HEK293 (cell line): ENCODE data around the gene TRNAU1AP.

ENCODE experiments used
- BCL6B ChIP-seq: fragments of 450-650 bp; formaldehyde crosslinking; IDR thresholded peaks from 2 replicates; pipeline ENCODE4 v1.5.1; 2017; ENCODE audit warnings: missing biosample characterization, missing genetic modification characterization
- GLIS2 ChIP-seq: fragments of 450-650 bp; formaldehyde crosslinking; IDR thresholded peaks from 2 replicates; pipeline ENCODE4 v1.5.1; 2016; ENCODE audit warnings: missing biosample characterization, missing genetic modification characterization
- OVOL3 ChIP-seq: fragments of 450-650 bp; formaldehyde crosslinking; IDR thresholded peaks from 2 replicates; pipeline ENCODE4 v1.5.1; 2016; ENCODE audit warnings: missing biosample characterization, missing genetic modification characterization
- SP2 ChIP-seq: fragments of 450-650 bp; formaldehyde crosslinking; IDR thresholded peaks from 2 replicates; pipeline ENCODE4 v1.5.1; 2016; ENCODE audit warnings: missing biosample characterization, missing genetic modification characterization
- YY2 ChIP-seq: fragments of 450-650 bp; formaldehyde crosslinking; IDR thresholded peaks from 2 replicates; pipeline ENCODE4 v1.5.1; 2016; ENCODE audit warnings: missing biosample characterization, missing genetic modification characterization
- ZBTB20 ChIP-seq: fragments of 450-650 bp; formaldehyde crosslinking; IDR thresholded peaks from 2 replicates; pipeline ENCODE4 v1.5.1; 2016; ENCODE audit warnings: missing biosample characterization, missing genetic modification characterization
- ZBTB48 ChIP-seq: fragments of 450-650 bp; formaldehyde crosslinking; IDR thresholded peaks from 2 replicates; pipeline ENCODE4 v1.5.1; 2016; ENCODE audit warnings: missing biosample characterization, missing genetic modification characterization
- ZBTB49 ChIP-seq: fragments of 450-650 bp; formaldehyde crosslinking; IDR thresholded peaks from 2 replicates; pipeline ENCODE4 v1.5.1; 2016; ENCODE audit warnings: missing biosample characterization, missing genetic modification characterization, low read depth
- ZFHX2 ChIP-seq: fragments of 450-650 bp; formaldehyde crosslinking; conservative IDR thresholded peaks from 2 replicates; pipeline ENCODE4 v1.5.1; 2016; ENCODE audit warnings: missing biosample characterization, missing genetic modification characterization
- ZFP41 ChIP-seq: fragments of 450-650 bp; formaldehyde crosslinking; IDR thresholded peaks from 2 replicates; pipeline ENCODE4 v1.5.1; 2016; ENCODE audit warnings: missing biosample characterization, missing genetic modification characterization, borderline replicate concordance
- ZNF112 ChIP-seq: fragments of 450-650 bp; formaldehyde crosslinking; IDR thresholded peaks from 2 replicates; pipeline ENCODE4 v1.5.0; 2017; ENCODE audit warnings: missing biosample characterization, missing genetic modification characterization
- ZNF146 ChIP-seq: fragments of 450-650 bp; formaldehyde crosslinking; IDR thresholded peaks from 2 replicates; pipeline ENCODE4 v1.5.1; 2016; ENCODE audit warnings: missing biosample characterization, missing genetic modification characterization
- ZNF155 ChIP-seq: fragments of 450-650 bp; formaldehyde crosslinking; IDR thresholded peaks from 2 replicates; pipeline ENCODE4 v1.5.1; 2016; ENCODE audit warnings: missing biosample characterization, missing genetic modification characterization
- ZNF18 ChIP-seq: fragments of 450-650 bp; formaldehyde crosslinking; IDR thresholded peaks from 2 replicates; pipeline ENCODE4 v1.5.1; 2016; ENCODE audit warnings: missing biosample characterization, missing genetic modification characterization
- ZNF24 ChIP-seq: fragments of 450-650 bp; formaldehyde crosslinking; IDR thresholded peaks from 2 replicates; pipeline ENCODE4 v1.5.1; 2016; ENCODE audit warnings: missing biosample characterization, missing genetic modification characterization
- ZNF248 ChIP-seq: fragments of 450-650 bp; formaldehyde crosslinking; IDR thresholded peaks from 2 replicates; pipeline ENCODE4 v1.5.1; 2017; ENCODE audit warnings: missing biosample characterization, missing genetic modification characterization
- ZNF426 ChIP-seq: fragments of 450-650 bp; formaldehyde crosslinking; IDR thresholded peaks from 2 replicates; pipeline ENCODE4 v1.5.1; 2017; ENCODE audit warnings: missing biosample characterization, missing genetic modification characterization, mild to moderate bottlenecking, inconsistent platforms, moderate library complexity
- ZNF514 ChIP-seq: fragments of 450-650 bp; formaldehyde crosslinking; IDR thresholded peaks from 2 replicates; pipeline ENCODE4 v1.5.1; 2016; ENCODE audit warnings: missing biosample characterization, missing genetic modification characterization
- ZNF518A ChIP-seq: fragments of 450-650 bp; formaldehyde crosslinking; conservative IDR thresholded peaks from 2 replicates; pipeline ENCODE4 v1.5.1; 2016; ENCODE audit warnings: low read depth, missing biosample characterization, missing genetic modification characterization
- ZNF621 ChIP-seq: fragments of 450-650 bp; formaldehyde crosslinking; IDR thresholded peaks from 2 replicates; pipeline ENCODE4 v1.5.1; 2017; ENCODE audit warnings: missing biosample characterization, missing genetic modification characterization
- ZNF776 ChIP-seq: fragments of 450-650 bp; formaldehyde crosslinking; IDR thresholded peaks from 2 replicates; pipeline ENCODE4 v1.5.0; 2017; ENCODE audit warnings: missing biosample characterization, missing genetic modification characterization, borderline replicate concordance
- TF ChIP-seq, protein P1 (sequence below): fragments of 450-650 bp; formaldehyde crosslinking; IDR thresholded peaks from 2 replicates; pipeline ENCODE4 v1.5.1; 2017; ENCODE audit warnings: missing biosample characterization, missing genetic modification characterization
- TF ChIP-seq, protein P2 (sequence below): fragments of 450-650 bp; formaldehyde crosslinking; IDR thresholded peaks from 2 replicates; pipeline ENCODE4 v1.5.1; 2017; ENCODE audit warnings: missing biosample characterization, missing genetic modification characterization
- TF ChIP-seq, protein P3 (sequence below): fragments of 450-650 bp; formaldehyde crosslinking; optimal IDR thresholded peaks from 2 replicates; pipeline ENCODE3; 2016; ENCODE audit warnings: missing biosample characterization, mild to moderate bottlenecking, missing genetic modification characterization

Gene TRNAU1AP

GRCh38 chr1:28581531-28582247, 28.8 kb downstream of the TRNAU1AP start (continued):
- TF ChIP-seq GLIS2 (tag by site-specific recombination), result peak; percentile 57; the same call in 1 of the 2 replicates
- TF ChIP-seq ZBTB20 (tag by site-specific recombination), result peak; percentile 91; the same call in 1 of the 2 replicates
- TF ChIP-seq SP2, result peak; percentile 50
- TF ChIP-seq ZNF146 (tag by site-specific recombination), result peak; percentile 63
- TF ChIP-seq ZFP41 (tag by site-specific recombination), result no peak; the same call in 1 of the 2 replicates
- no peak; the same call in 1 of the 2 replicates for TF ChIP-seq ZNF518A (tag by site-specific recombination)
- peak; percentile 35; the same call in 1 of the 2 replicates for TF ChIP-seq ZBTB48 (tag by site-specific recombination)
- TF ChIP-seq ZNF248 (tag by site-specific recombination), result no peak
- TF ChIP-seq ZNF776 (tag by site-specific recombination), result no peak
- no peak for TF ChIP-seq ZNF514
- TF ChIP-seq, protein P1, sequence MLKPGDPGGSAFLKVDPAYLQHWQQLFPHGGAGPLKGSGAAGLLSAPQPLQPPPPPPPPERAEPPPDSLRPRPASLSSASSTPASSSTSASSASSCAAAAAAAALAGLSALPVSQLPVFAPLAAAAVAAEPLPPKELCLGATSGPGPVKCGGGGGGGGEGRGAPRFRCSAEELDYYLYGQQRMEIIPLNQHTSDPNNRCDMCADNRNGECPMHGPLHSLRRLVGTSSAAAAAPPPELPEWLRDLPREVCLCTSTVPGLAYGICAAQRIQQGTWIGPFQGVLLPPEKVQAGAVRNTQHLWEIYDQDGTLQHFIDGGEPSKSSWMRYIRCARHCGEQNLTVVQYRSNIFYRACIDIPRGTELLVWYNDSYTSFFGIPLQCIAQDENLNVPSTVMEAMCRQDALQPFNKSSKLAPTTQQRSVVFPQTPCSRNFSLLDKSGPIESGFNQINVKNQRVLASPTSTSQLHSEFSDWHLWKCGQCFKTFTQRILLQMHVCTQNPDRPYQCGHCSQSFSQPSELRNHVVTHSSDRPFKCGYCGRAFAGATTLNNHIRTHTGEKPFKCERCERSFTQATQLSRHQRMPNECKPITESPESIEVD (tag by site-specific recombination), result no peak
- no peak for TF ChIP-seq ZNF155 (tag by site-specific recombination)
- TF ChIP-seq OVOL3 (tag by site-specific recombination), result peak; percentile 40; the same call in 1 of the 2 replicates
- TF ChIP-seq ZNF18 (tag by site-specific recombination), result no peak
- TF ChIP-seq, protein P2, sequence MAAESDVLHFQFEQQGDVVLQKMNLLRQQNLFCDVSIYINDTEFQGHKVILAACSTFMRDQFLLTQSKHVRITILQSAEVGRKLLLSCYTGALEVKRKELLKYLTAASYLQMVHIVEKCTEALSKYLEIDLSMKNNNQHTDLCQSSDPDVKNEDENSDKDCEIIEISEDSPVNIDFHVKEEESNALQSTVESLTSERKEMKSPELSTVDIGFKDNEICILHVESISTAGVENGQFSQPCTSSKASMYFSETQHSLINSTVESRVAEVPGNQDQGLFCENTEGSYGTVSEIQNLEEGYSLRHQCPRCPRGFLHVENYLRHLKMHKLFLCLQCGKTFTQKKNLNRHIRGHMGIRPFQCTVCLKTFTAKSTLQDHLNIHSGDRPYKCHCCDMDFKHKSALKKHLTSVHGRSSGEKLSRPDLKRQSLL, result 0 out of 2 replicates have a peak, but pooled peaks have one; percentile 46
- TF ChIP-seq ZNF112 (tag by site-specific recombination), result no peak
- no peak for TF ChIP-seq ZNF426 (tag by site-specific recombination)
- peak; percentile 64 for TF ChIP-seq ZNF24
- TF ChIP-seq BCL6B, result 0 out of 2 replicates have a peak, but pooled peaks have one; percentile 29
- TF ChIP-seq YY2 (tag by site-specific recombination), result peak; percentile 78
- peak; percentile 76 for TF ChIP-seq ZFHX2
- TF ChIP-seq ZBTB49, result no peak
- no peak for TF ChIP-seq ZNF621 (tag by site-specific recombination)
- TF ChIP-seq, protein P3, sequence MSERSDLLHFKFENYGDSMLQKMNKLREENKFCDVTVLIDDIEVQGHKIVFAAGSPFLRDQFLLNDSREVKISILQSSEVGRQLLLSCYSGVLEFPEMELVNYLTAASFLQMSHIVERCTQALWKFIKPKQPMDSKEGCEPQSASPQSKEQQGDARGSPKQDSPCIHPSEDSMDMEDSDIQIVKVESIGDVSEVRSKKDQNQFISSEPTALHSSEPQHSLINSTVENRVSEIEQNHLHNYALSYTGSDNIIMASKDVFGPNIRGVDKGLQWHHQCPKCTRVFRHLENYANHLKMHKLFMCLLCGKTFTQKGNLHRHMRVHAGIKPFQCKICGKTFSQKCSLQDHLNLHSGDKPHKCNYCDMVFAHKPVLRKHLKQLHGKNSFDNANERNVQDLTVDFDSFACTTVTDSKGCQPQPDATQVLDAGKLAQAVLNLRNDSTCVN (tag by site-specific recombination), result peak; percentile 99
